GM06990 (cell line): ENCODE measurements around the gene SCAF4.

Experiments used
- DNase-seq: peaks from one replicate; pipeline ENCODE4 v3.0.0-alpha.2; 2011; ENCODE audit not compliant: insufficient read length; ENCODE audit errors: extremely low read depth
- H3K27me3 ChIP-seq: replicated peaks from 2 replicates; pipeline ENCODE4 v1.6.0; 2011; ENCODE audit warnings: low read length; ENCODE audit not compliant: control insufficient read depth, insufficient read depth
- H3K36me3 ChIP-seq: 2 replicates; pipeline ENCODE4 v1.5.1; 2011; ENCODE audit warnings: low read length; ENCODE audit not compliant: control insufficient read depth, insufficient read depth
- H3K4me3 ChIP-seq: replicated peaks from 2 replicates; pipeline ENCODE4 v1.5.1; 2011; ENCODE audit warnings: low read depth, mild to moderate bottlenecking, control low read depth, low read length
- CTCF ChIP-seq: IDR thresholded peaks from 2 replicates; pipeline ENCODE4 v1.5.1; 2011; ENCODE audit warnings: low read length, control low read depth, mild to moderate bottlenecking, inconsistent platforms; ENCODE audit not compliant: insufficient read depth, poor library complexity, severe bottlenecking

Gene SCAF4

GRCh38 chr21:31713973-31714740 is 17.8 kb downstream of the SCAF4 start:
- Histone ChIP-seq H3K4me3 (no peak overlapping the region), H3K36me3 (no peaks in the 10 kb centered on the region; the same call in 1 of the 2 replicates), H3K27me3 (no peaks in the 10 kb centered on the region)
- DNase-seq = no peak
- TF ChIP-seq CTCF = no peak

- no peaks in the 10 kb centered on the region; the same call in 1 of the 2 replicates for H3K36me3 ChIP-seq
- no peak for DNase-seq
Measured at GRCh38 chr21:31713115-31713514, 18.8 kb downstream of the SCAF4 start.

GRCh38 chr21:31711745-31712285 is 20.1 kb downstream of the SCAF4 start:
- no peak for TF ChIP-seq CTCF
- no peaks in the 10 kb centered on the region; the same call in 1 of the 2 replicates for H3K36me3 ChIP-seq
- DNase-seq = no peak
- H3K4me3 ChIP-seq = no peak overlapping the region
- H3K27me3 ChIP-seq = no peaks in the 10 kb centered on the region

More at GRCh38 chr21:31713115-31713514, 18.8 kb downstream of the SCAF4 start:
- no peak overlapping the region for H3K4me3 ChIP-seq
- no peaks in the 10 kb centered on the region for H3K27me3 ChIP-seq
- TF ChIP-seq CTCF = no peak

- Histone ChIP-seq H3K4me3 (no peak overlapping the region), H3K27me3 (no peaks in the 10 kb centered on the region), H3K36me3 (no peaks in the 10 kb centered on the region; the same call in none of the 2 replicates)
- DNase-seq = no peak
- no peak for TF ChIP-seq CTCF
Measured at GRCh38 chr21:31711326-31711725, 20.6 kb downstream of the SCAF4 start.

GRCh38 chr21:31710586-31710985 is 21.3 kb downstream of the SCAF4 start:
- no peak overlapping the region for H3K4me3 ChIP-seq
- no peaks in the 10 kb centered on the region for H3K27me3 ChIP-seq
- DNase-seq = no peak
- TF ChIP-seq CTCF = no peak
- H3K36me3 ChIP-seq = no peaks in the 10 kb centered on the region; the same call in none of the 2 replicates
